ENCODE data around the gene KCND2. TPM values are rescaled to one million over a fixed set of nuclear protein-coding genes. Genes with fewer than 3 reads are reported as not detected.

Gene KCND2
- total RNA-seq, 4 donors from 2014 or later: 0.89 to 2.1 (median 1.4) TPM

GRCh38 chr7:120241973-120242372, 31.0 kb upstream of the KCND2 start:
- H3K27me3 ChIP-seq: no peaks in the 10 kb centered on the region
- no peaks in the 10 kb centered on the region for H3K36me3 ChIP-seq
- H3K27ac ChIP-seq: no peak overlapping the region
- no peak overlapping the region for H3K4me3 ChIP-seq (replicated peaks in 1 of 3)
- 75 to 84% methylated on average over 1 of the region's 1 CpG for WGBS, 2 donors
- intact Hi-C loops (cut with DNase I): no loop called here
- TF ChIP-seq CTCF (IDR thresholded peaks at IDR 0.05): no peak
- no peak for TF ChIP-seq POLR2A (IDR thresholded peaks at IDR 0.05)
- no peaks in the 10 kb centered on the region for H3K9me3 ChIP-seq
- H3K4me1 ChIP-seq: no peaks in the 10 kb centered on the region
- no peak for DNase-seq

DNA sequence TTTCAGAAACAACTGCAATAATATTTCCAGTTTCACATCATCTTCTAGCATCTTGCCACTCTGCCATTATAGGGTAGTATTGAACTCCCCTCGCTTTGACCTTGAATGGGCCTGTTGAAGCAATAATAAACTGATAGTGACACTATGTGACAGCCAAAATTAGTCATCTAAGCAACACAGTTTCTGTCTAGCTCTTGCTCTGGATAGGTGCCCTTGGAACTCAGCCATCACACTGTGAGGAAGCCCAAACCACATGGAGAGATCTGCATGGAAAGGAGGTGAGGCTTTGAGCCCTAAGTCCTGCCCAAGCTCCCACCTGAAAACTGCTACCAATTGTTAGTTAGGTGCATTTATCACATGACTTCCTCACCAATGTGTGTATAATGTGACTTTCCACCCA, 18.1 kb upstream of the KCND2 start:
- H3K27ac ChIP-seq: no peak overlapping the region
- no peaks in the 10 kb centered on the region for H3K27me3 ChIP-seq
- intact Hi-C loops (cut with DNase I): no loop called here
- WGBS, 2 donors: 74 to 88% methylated on average over 1 of the region's 1 CpG
- H3K4me3 ChIP-seq (replicated peaks in 1 of 3): no peak overlapping the region
- H3K36me3 ChIP-seq: no peaks in the 10 kb centered on the region
- H3K9me3 ChIP-seq: no peaks in the 10 kb centered on the region
- DNase-seq: no peak
- TF ChIP-seq POLR2A (IDR thresholded peaks at IDR 0.05) (no peak), CTCF (IDR thresholded peaks at IDR 0.05) (no peak)
- H3K4me1 ChIP-seq: no peaks in the 10 kb centered on the region

DNA sequence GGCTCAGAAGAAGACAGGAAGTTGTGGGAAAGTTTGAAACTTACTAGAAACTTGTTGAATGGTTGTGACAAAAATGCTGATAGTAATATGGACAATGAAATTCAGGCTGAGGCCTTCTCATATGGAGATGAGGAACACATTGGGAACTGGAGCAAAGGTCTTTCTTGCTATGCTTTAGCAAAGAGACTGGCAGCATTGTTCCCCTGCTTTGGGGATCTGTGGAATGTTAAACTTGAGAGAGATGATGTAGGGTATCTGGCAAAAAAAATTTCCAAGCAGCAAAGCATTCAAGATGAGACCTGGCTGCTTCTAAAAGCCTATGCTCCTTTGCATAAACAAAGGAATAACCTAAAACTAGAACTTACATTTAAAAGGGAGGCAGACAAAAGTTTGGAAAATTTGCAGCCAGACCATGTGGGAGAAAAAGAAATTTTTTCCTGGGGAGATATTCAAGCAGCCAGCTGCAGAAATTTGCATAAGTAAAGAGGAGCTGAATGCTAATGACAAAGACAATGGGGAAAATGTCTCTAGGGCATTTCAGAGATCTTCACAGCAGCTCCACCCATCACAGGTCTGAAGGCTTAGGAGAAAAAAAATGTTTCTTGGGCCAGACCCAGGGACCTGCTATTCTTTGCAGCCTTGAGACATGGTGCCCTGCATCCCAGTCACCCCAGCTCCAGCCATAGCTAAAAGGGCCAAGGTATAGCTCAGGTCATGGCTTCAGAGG, 16.5 kb upstream of the KCND2 start:
- Histone ChIP-seq H3K36me3 (no peaks in the 10 kb centered on the region), H3K4me1 (no peaks in the 10 kb centered on the region), H3K9me3 (no peaks in the 10 kb centered on the region), H3K27ac (no peak overlapping the region), H3K4me3 (replicated peaks in 1 of 3) (no peak overlapping the region), H3K27me3 (no peaks in the 10 kb centered on the region)
- TF ChIP-seq POLR2A (IDR thresholded peaks at IDR 0.05): no peak
- TF ChIP-seq CTCF (IDR thresholded peaks at IDR 0.05): no peak
- no peak for DNase-seq
- intact Hi-C loops (cut with DNase I): no loop called here

DNA sequence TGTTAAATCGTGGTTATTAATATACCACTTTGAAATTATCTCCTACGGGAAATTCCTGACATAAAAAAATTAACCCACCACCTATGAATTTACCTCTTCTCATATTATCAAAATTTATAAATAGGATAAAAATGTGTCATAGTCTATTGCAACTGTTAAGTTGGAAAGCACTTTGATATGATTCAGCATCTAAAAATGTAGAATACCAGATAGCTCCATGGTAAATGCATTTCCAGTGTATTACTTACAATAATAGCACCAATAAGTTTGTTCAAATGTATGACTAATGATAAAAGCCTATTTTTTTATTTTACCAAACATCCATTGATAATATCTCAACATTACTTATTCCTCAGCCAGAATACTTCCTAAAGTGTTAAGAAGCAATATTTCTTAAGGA, 13.6 kb upstream of the KCND2 start:
- intact Hi-C loops (cut with DNase I): no loop called here

More for the DNA sequence above, 13.6 kb upstream of the KCND2 start:
- H3K4me1 ChIP-seq: no peaks in the 10 kb centered on the region
- no peak overlapping the region for H3K27ac ChIP-seq
- H3K4me3 ChIP-seq (replicated peaks in 1 of 3): no peak overlapping the region
- WGBS, 2 donors: 89 to 93% methylated on average over 2 of the region's 2 CpGs
- TF ChIP-seq POLR2A (IDR thresholded peaks at IDR 0.05): no peak
- no peak for TF ChIP-seq CTCF (IDR thresholded peaks at IDR 0.05)
- H3K36me3 ChIP-seq: no peaks in the 10 kb centered on the region
- no peaks in the 10 kb centered on the region for H3K27me3 ChIP-seq
- DNase-seq: no peak
- H3K9me3 ChIP-seq: no peaks in the 10 kb centered on the region

Data from thyroid gland (tissue), 4 donors.